GM21360 (cell line): ENCODE data around the gene FAM111A.
A peak's percentile ranks its signal among the peaks of the same experiment; 100 is the strongest.

Experiments used
- ATAC-seq: cut with Tn5 transposase; IDR thresholded peaks from one replicate; pipeline ENCODE4 v1.9.1; 2021; ENCODE audit warnings: mild to moderate bottlenecking, moderate library complexity; ENCODE audit not compliant: unreplicated experiment

The FAM111A gene

GRCh38 chr11:59141673-59142460 lies 789 bp upstream of the FAM111A start:
- peak; percentile 0 for ATAC-seq

GRCh38 chr11:59144096-59144495 lies 1.4 kb downstream of the FAM111A start:
- ATAC-seq: no peak

GRCh38 chr11:59144579-59145345 lies 2.1 kb downstream of the FAM111A start:
- peak; percentile 58 for ATAC-seq

- no peak for ATAC-seq
These were observed 2.9 kb downstream of the FAM111A start for GRCh38 chr11:59145534-59145933.

- ATAC-seq: peak; percentile 61
These were observed 9.1 kb downstream of the FAM111A start for GRCh38 chr11:59151761-59152160.

GRCh38 chr11:59152312-59152951 lies 9.8 kb downstream of the FAM111A start:
- peak; percentile 79 for ATAC-seq

GRCh38 chr11:59154610-59155009 lies 12.0 kb downstream of the FAM111A start:
- ATAC-seq: no peak

GRCh38 chr11:59157433-59157832 lies 14.8 kb downstream of the FAM111A start:
- no peak for ATAC-seq

- peak; percentile 93 for ATAC-seq
These were observed 15.8 kb downstream of the FAM111A start for GRCh38 chr11:59158206-59159068.

- ATAC-seq: no peak
These were observed 21.4 kb downstream of the FAM111A start for GRCh38 chr11:59164028-59164427.

GRCh38 chr11:59171508-59172322 lies 29.1 kb downstream of the FAM111A start, which contains the start of gene DTX4:
Gene DTX4 (plus strand): TSS chr11:59172132. CDS start chr11:59172596, 464 bp downstream.
- peak; percentile 68 for ATAC-seq

GRCh38 chr11:59172345-59173079 lies 29.9 kb downstream of the FAM111A start:
- ATAC-seq: peak; percentile 36

GRCh38 chr11:59173080-59173963 lies 30.7 kb downstream of the FAM111A start:
- ATAC-seq: no peak

GRCh38 chr11:59173964-59174663 lies 31.5 kb downstream of the FAM111A start:
- no peak for ATAC-seq

GRCh38 chr11:59174664-59175033 lies 32.0 kb downstream of the FAM111A start:
- ATAC-seq: no peak

GRCh38 chr11:59175091-59175501 lies 32.4 kb downstream of the FAM111A start:
- ATAC-seq: no peak

GRCh38 chr11:59176330-59176729 lies 33.7 kb downstream of the FAM111A start:
- no peak for ATAC-seq
